Left lobe of liver (tissue), 2 donors: Measurements from ENCODE around the gene UNK. TPM values are rescaled to one million over a fixed set of nuclear protein-coding genes. Genes with fewer than 3 reads are reported as not detected.

Source experiments
- ATAC-seq: fragments of 200-7000 bp; cut with Tn5 transposase; one replicate; pipeline ENCODE4 v1.9.1; 2020; ENCODE audit warnings: mild to moderate bottlenecking, moderate library complexity
- DNase-seq: peaks from one replicate; pipeline ENCODE4 v3.0.0-alpha.2; 2020; ENCODE audit warnings: low spot score
- total RNA-seq: library from RNA; stranded (reverse); gene quantifications from one replicate; pipeline ENCODE4 v1.2.1, GENCODE V29; 2021
- donor health status: DM: no; HTN: no; CAD: no; lungs with moderate emphysema.
- donor health status: DM: no; HTN: yes; CAD: no.

UNK gene
- total RNA-seq, 1 donor from 2014 or later, result 7.0 TPM

DNA sequence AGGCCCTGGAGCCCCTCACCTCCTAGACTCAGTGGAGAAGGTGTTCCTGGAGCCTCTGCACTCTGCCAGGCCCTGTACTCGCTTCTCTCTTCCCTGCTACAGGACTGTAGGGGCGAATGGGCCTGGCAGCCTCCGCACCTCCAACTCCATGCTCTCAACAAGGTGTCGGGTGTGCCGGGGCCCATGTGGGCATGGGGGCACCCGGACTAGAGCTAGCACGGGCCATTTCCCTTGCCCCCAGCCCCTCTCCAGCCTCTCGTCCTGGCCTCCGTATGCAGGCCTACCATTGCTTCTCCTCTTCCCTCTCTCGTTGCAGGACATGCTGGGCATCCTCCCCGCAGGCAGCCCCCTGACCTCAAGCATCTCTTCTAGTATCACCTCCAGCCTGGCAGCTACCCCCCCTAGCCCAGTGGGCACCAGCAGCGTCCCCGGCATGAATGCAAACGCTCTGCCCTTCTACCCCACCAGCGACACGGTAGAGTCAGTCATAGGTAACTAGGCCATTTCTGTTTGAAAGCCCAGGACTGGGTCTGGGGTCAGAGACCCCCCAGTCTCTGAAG lies 33.8 kb downstream of the UNK start:
- ATAC-seq, result no peak

GRCh38 chr17:75819116-75819515 lies 34.5 kb downstream of the UNK start:
- DNase-seq (no peak), ATAC-seq (peak; percentile 49)

More for the DNA sequence above, 33.8 kb downstream of the UNK start:
- no peak for DNase-seq

- ATAC-seq, result no peak
- no peak for DNase-seq
Measured at GRCh38 chr17:75819678-75820077, 35.1 kb downstream of the UNK start.

DNA sequence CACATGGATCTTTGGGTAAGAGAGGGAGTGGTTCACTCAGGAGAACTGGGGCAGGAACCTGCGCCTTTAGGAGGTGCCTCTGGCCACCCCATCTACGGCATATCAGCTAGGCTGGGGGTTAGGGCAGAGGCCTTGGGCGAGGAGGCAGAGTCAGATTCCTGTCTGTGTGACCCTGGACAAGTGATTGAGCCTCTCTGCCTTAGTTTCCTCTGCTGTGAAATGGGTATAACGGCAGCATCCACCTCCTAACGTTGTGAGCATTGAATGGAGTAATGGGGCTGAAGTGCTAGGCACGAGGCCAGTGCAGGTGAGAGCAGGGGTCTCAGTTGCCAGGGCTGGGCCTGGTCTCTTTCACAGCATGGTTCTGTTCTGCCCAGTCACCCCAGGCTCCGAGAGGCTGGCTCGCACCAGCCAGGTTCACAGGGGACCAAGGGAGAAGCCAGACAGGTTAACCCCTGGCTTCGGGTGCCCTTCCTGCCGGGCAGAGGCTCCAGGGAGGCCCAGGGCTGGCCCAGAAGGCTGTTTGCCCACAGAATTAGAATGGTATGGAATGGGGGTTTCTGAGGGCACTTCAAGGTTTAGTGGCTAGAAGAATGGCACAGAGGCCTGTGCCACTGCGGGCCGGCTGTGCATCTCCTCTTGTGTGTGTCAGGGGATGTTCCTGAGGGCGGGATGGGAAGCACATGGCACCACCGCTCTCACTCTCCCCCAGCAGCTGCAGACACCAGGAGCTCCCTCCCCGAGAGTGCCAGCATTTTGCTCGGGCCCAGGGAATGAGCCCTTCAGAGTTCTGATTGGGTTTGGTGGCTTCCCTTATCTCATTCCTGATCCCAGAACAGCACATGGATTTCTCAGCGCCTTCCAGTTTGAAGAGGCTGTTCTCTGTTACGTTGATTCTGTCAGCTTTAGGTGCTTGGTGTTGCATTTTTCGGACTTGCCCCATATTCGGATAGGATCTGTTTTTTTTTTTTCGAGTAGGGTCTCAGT lies 35.8 kb downstream of the UNK start:
- ATAC-seq (no peak), DNase-seq (no peak)

DNA sequence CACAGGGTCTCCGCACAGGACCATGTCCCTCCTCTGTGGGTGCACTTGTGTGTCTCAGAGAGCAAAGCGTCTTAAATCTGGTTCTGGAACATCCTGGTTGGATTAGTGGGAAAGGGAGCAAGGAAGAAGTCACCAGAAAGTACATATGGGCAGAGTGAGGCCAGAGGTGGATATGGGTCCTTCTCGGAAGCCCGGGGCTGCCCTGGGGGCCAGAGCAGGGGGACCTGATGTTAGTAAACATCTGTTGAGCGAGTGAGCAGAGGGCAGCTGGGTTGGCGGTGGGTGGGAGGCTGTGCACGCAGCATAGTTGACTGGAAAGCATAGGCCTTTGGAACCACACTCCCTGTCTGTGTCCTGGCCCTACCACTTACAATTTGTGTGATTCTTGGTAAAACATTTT lies 36.9 kb downstream of the UNK start:
- ATAC-seq (no peak), DNase-seq (no peak)

DNA sequence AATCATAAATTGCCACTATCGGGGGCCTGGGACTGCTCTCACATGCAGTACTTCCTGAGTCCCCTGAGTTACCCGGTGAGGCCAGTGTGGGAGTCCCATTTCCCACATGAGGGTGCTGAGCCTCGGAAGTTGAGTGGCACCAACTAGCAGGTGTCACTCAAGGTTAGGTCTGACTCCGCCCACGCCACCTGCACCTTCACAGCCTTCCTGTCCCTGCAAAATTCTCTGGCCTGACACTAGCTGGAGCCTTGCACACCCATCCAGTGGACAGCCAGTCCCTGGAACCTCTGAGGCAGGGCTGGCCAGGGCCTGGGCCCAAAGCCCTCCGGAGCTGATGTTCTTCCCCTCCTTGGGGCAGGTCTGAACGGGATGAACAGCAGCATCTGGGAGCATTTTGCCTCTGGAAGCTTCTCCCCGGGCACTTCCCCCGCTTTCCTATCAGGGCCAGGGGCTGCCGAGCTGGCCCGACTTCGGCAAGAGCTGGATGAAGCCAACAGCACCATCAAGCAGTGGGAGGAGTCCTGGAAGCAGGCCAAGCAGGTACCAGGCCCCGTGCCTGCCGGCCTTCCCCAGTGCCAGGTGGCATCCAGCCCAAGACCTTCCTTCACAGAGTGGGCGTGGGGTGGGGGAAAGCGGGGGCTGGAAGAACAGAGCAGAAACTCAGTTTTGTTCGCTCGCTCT lies 37.7 kb downstream of the UNK start:
- peak; percentile 79 for DNase-seq
- ATAC-seq, result peak; percentile 60

GRCh38 chr17:75822800-75823166 lies 38.2 kb downstream of the UNK start:
- peak; percentile 31 for ATAC-seq
- DNase-seq, result no peak

- DNase-seq (no peak), ATAC-seq (no peak)
Measured at GRCh38 chr17:75823257-75824041, 38.8 kb downstream of the UNK start.

DNA sequence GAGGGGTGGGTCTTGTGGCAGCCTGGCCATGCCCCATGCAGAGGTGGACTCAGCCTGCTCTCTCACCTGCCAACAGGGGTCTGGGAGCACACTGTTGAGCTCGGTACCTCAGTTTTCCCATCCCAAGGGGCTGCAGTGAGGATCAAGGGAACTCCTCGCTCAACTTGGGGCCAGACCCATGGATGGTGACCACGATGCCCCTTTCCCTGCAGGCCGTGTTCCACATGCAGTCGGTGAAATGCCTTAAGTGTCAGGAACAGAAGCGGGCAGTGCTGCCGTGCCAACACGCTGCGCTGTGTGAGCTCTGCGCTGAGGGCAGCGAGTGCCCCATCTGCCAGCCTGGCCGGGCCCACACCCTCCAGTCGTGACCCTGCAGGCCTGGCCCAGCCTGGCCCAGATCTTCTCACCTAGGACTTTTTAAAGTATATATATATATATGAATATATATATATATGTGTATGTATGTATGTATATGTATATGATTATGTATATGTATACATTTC lies 39.5 kb downstream of the UNK start:
- no peak for DNase-seq
- no peak for ATAC-seq

DNA sequence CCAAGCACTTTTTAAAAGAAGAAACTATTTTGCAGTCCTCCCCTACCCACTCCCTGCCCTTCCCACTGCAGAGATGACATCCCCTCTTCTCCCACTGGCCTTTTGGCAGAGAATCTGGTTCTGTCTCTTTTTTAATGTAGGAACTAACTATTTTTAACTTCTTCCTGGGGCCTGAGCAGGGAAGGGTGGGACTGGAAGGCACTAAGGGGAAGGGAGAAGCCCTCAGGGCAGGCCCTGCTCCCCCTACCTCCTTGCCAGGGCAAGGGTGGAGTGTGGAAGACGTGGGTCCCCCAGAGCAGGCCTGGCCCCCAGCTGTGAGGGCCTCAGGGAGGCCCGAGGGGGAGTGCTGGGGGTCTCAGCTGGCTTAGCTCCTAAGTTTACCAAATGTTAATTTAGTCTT lies 40.1 kb downstream of the UNK start:
- no peak for ATAC-seq
- DNase-seq, result no peak

DNA sequence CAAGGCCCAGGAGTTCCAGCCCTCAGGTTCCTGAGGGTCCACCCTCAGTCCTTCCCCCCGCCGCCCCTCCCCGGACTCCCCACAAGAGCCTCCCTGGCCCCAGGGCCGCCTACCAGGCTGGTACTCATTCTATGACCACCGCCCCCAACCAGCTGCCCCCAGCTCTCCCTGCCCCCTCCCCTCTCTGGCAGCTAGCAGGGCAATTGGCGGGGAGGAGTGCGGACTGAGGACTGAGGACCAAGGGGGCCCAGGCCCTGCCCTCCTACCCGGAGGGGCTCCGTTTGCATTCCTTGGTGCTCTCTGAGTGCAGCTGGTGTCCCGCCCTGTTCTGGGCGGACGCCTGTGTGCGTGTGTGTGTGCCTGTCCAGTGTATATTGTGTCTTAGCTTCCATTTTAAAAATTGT lies 40.5 kb downstream of the UNK start:
- no peak for ATAC-seq
- no peak for DNase-seq

GRCh38 chr17:75825748-75826370 lies 41.3 kb downstream of the UNK start:
- DNase-seq (no peak), ATAC-seq (no peak)

DNA sequence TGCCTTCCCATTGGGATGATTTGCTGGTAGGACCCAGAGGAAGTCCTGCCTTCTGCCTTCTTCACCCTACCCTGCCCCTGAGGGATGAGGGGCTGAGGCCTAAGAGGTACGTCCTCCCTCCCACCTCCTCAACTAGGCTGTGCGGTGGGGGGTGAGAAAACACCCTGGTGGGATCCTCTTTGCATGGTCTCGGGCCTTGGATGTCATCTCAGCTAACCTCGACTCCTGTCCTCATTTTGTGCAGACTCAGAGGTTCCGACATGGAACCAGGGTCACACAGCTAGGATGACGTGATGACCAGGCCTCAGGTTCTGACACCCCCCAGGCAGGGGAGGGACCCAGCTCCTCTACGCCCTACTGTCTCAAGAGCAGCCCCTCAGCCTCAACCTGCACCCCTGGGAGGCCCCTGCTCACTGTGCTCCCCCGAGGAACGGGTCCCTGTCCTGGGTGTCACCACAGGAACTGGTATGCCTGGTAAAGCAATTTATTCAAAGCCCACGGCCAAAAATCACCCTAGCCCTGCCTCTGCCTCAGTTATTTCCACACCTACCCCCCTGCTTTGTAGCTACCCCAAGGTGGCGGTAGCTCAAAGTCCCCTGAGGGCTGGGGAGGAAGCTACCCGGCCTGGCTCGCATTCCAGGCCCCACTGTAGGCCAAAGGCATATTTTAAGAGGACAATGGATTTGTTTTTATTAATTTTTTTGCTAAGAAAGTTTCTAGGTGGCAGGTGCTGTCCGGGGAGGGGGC lies 42.1 kb downstream of the UNK start:
- ATAC-seq (no peak), DNase-seq (no peak)

- ATAC-seq, result peak; percentile 60
Measured at GRCh38 chr17:75827308-75828075, 42.9 kb downstream of the UNK start.

GRCh38 chr17:75828076-75828400 lies 43.4 kb downstream of the UNK start:
- ATAC-seq, result no peak

More at GRCh38 chr17:75827308-75828075, 42.9 kb downstream of the UNK start:
- no peak for DNase-seq

GRCh38 chr17:75828741-75829140 lies 44.1 kb downstream of the UNK start:
- peak; percentile 31 for ATAC-seq
- DNase-seq, result no peak

More at GRCh38 chr17:75828076-75828400, 43.4 kb downstream of the UNK start:
- no peak for DNase-seq

- no peak for ATAC-seq
- DNase-seq, result no peak
Measured at GRCh38 chr17:75829747-75830146, 45.1 kb downstream of the UNK start.

GRCh38 chr17:75830164-75831031 lies 45.8 kb downstream of the UNK start:
- ATAC-seq (no peak), DNase-seq (no peak)
